A549 (cell line): Measurements from ENCODE around the gene MAPRE3. TPM values are rescaled to one million over a fixed set of nuclear protein-coding genes. Genes with fewer than 3 reads are reported as not detected.

Experiments
- ATAC-seq, 2 experiments: fragments of 200-7000 bp in 1 of 2; fragments of >200 bp in 1 of 2; cut with Nextera tagmentation in 1 of 2; cut with Tn5 transposase in 1 of 2; 3 replicates each; pipeline versions ENCODE4 v1.8.0 to v1.9.1; 2018 to 2020; ENCODE audit warnings: mild to moderate bottlenecking in 1 of 2, moderate library complexity in 1 of 2
- CTCF ChIA-PET: fragments of 300-600 bp; sonication (Branson Sonifier 250); formaldehyde crosslinking; extraction: SDS; loops from one replicate; lab custom pipeline; 2021; ENCODE audit warnings: antibody characterized with exemption, inconsistent platforms; lab: Yijun Ruan, JAX
- POLR2A ChIA-PET: fragments of 350-600 bp; formaldehyde crosslinking; extraction: SDS; loops from one replicate; lab custom pipeline; 2021; ENCODE audit warnings: antibody characterized with exemption, inconsistent platforms; lab: Yijun Ruan, JAX
- DNase-seq, 2 experiments: peaks; one replicate each; pipeline versions ENCODE4 v3.0.0 to v3.0.0-alpha.2; 2011 to 2016; ENCODE audit warnings: low read depth in 1 of 2, low spot score in 1 of 2
- FAIRE-seq: peaks from 2 replicates; lab custom pipeline; 2011; peaks lifted over from hg19 to GRCh38; lab: Jason Lieb, UNC
- H3K27ac ChIP-seq, 2 experiments: fragments of >200 bp; sonication (Bioruptor Twin); formaldehyde crosslinking; 3 replicates each; pipeline ENCODE4 v1.5.1; 2016 to 2017
- H3K4me1 ChIP-seq: fragments of >200 bp; sonication (Bioruptor Twin); formaldehyde crosslinking; 3 replicates; pipeline ENCODE4 v1.6.1; 2016
- H3K4me2 ChIP-seq: fragments of >200 bp; sonication (Bioruptor Twin); formaldehyde crosslinking; 3 replicates; pipeline ENCODE4 v1.6.1; 2016
- H3K4me3 ChIP-seq: fragments of >200 bp; sonication (Bioruptor Twin); formaldehyde crosslinking; 3 replicates; pipeline ENCODE4 v1.5.1; 2016
- H3K9me3 ChIP-seq: fragments of >200 bp; sonication (Bioruptor Twin); formaldehyde crosslinking; 3 replicates; pipeline ENCODE4 v1.6.1; 2016
- BCL3 ChIP-seq: fragments of >200 bp; sonication (Bioruptor Twin); formaldehyde crosslinking; IDR thresholded peaks from 3 replicates; pipeline ENCODE4 v1.6.1; 2016
- BHLHE40 ChIP-seq: IDR thresholded peaks from 2 replicates; pipeline ENCODE4 v1.6.1; 2012; ENCODE audit warnings: low read depth, low read length, inconsistent platforms
- CHD2 ChIP-seq: fragments of 150-350 bp; IDR thresholded peaks from 2 replicates; pipeline ENCODE4 v1.6.1; 2014; ENCODE audit warnings: low read length; ENCODE audit not compliant: partially characterized antibody
- EHMT2 ChIP-seq: fragments of 200-600 bp; sonication (generic); IDR thresholded peaks from 2 replicates; pipeline ENCODE4 v1.6.1; 2016; ENCODE audit warnings: antibody characterized with exemption, low read depth, mild to moderate bottlenecking, moderate library complexity
- ELK1 ChIP-seq: fragments of 150-350 bp; IDR thresholded peaks from 2 replicates; pipeline ENCODE4 v1.6.1; 2014; ENCODE audit warnings: low read depth, mild to moderate bottlenecking, low read length
- FOSL2 ChIP-seq, 2 experiments: fragments of 450-650 bp in 1 of 2; fragments of >200 bp in 1 of 2; sonication (Bioruptor Twin) in 1 of 2; formaldehyde crosslinking; IDR thresholded peaks; 2 replicates each; pipeline versions ENCODE4 v1.5.0 to v1.6.1; 2016 to 2020; ENCODE audit warnings: mild to moderate bottlenecking in 1 of 2, moderate library complexity in 1 of 2
- GATA3 ChIP-seq: IDR thresholded peaks from 2 replicates; pipeline ENCODE4 v1.6.1; 2012; ENCODE audit warnings: borderline replicate concordance
- HES2 ChIP-seq: fragments of >200 bp; sonication (Bioruptor Twin); formaldehyde crosslinking; IDR thresholded peaks from 2 replicates; pipeline ENCODE4 v1.6.1; 2016
- HOXA7 ChIP-seq: fragments of 250-450 bp; sonication (Bioruptor Pico); IDR thresholded peaks from 2 replicates; pipeline ENCODE4 v1.5.0; 2020; ENCODE audit warnings: mild to moderate bottlenecking, moderate library complexity
- HOXB5 ChIP-seq: fragments of 250-450 bp; sonication (Bioruptor Pico); IDR thresholded peaks from 2 replicates; pipeline ENCODE4 v1.5.0; 2020; ENCODE audit warnings: mild to moderate bottlenecking, moderate library complexity
- JUNB ChIP-seq: fragments of >200 bp; sonication (Bioruptor Twin); formaldehyde crosslinking; IDR thresholded peaks from 2 replicates; pipeline ENCODE4 v1.6.1; 2016
- MAX ChIP-seq: IDR thresholded peaks from 2 replicates; pipeline ENCODE4 v1.6.1; 2012
- MYC ChIP-seq: IDR thresholded peaks from 2 replicates; pipeline ENCODE4 v1.6.1; 2012; ENCODE audit warnings: mild to moderate bottlenecking, inconsistent platforms, low read length, improper control_type of control experiment, borderline replicate concordance
- NFE2L2 ChIP-seq: fragments of 150-350 bp; conservative IDR thresholded peaks from 2 replicates; pipeline ENCODE4 v1.6.1; 2014; ENCODE audit warnings: low read length
- NR3C1 ChIP-seq: fragments of >200 bp; sonication (Bioruptor Twin); formaldehyde crosslinking; IDR thresholded peaks from 3 replicates; pipeline ENCODE4 v1.6.1; 2017
- RCOR1 ChIP-seq: fragments of 150-350 bp; IDR thresholded peaks from 2 replicates; pipeline ENCODE4 v1.6.1; 2014; ENCODE audit warnings: antibody characterized with exemption, low read length, low read depth
- REST ChIP-seq: fragments of 200-600 bp; sonication (generic); IDR thresholded peaks from 2 replicates; pipeline ENCODE4 v1.6.1; 2016; ENCODE audit warnings: antibody characterized with exemption, mild to moderate bottlenecking, moderate library complexity
- RFX5 ChIP-seq: fragments of 450-650 bp; IDR thresholded peaks from 2 replicates; pipeline ENCODE4 v1.7.1; 2014; ENCODE audit warnings: antibody characterized with exemption, mild to moderate bottlenecking, moderate library complexity
- SMC3 ChIP-seq: fragments of >200 bp; sonication (Bioruptor Twin); formaldehyde crosslinking; IDR thresholded peaks from 3 replicates; pipeline ENCODE4 v1.6.1; 2018; ENCODE audit warnings: inconsistent platforms
- TP53 ChIP-seq: fragments of 250-450 bp; sonication (Bioruptor Pico); IDR thresholded peaks from 2 replicates; pipeline ENCODE4 v1.5.0; 2021; ENCODE audit warnings: mild to moderate bottlenecking, moderate library complexity
- USF2 ChIP-seq: fragments of 450-650 bp; IDR thresholded peaks from 2 replicates; pipeline ENCODE4 v1.6.1; 2014; ENCODE audit warnings: antibody characterized with exemption
- ZSCAN20 ChIP-seq: fragments of 250-450 bp; sonication (Bioruptor Pico); IDR thresholded peaks from 2 replicates; pipeline ENCODE4 v1.8.0; 2022; ENCODE audit warnings: mild to moderate bottlenecking, moderate library complexity
- WGBS: methylation state at CpG from one replicate; pipeline ENCODE4 v1.1.6; 2017; ENCODE audit errors: missing lambda C conversion rate; 5-methylcytosine and 5-hydroxymethylcytosine counted together
- polyA plus RNA-seq, 4 experiments: library from polyadenylated mRNA; depleted of rRNA in 3 of 4; stranded (reverse); fragments of >200 nt; fragmentation: RNase III in 1 of 4; extraction: RNeasy Plus Mini Kit Qiagen cat#74134 plus additional on column Dnase treatment in 1 of 4; gene quantifications; 2 replicates in 3 of 4; 3 replicates in 1 of 4; pipeline ENCODE4 v1.2.3, GENCODE V29; 2011 to 2017

Gene MAPRE3
- polyA plus RNA-seq, 2 of the 4 experiments (the other 2 are of a cell fraction), result 12.1 to 21.5 TPM

GRCh38 chr2:26980971-26981370 lies 10.5 kb downstream of the MAPRE3 start:
- no peaks in the 10 kb centered on the region for H3K9me3 ChIP-seq
- POLR2A ChIA-PET, result no interaction called here
- no peak for FAIRE-seq

GRCh38 chr2:26982102-26982742 lies 11.8 kb downstream of the MAPRE3 start:
- Histone ChIP-seq H3K27ac (no peak overlapping the region), H3K4me3 (no peak overlapping the region), H3K4me2 (0 out of 3 replicates have a peak overlapping the region, but pooled peaks have one; percentile 4), H3K4me1 (peaks cover 10% of the 10 kb centered on the region; the same call in 2 of the 3 replicates), H3K9me3 (no peaks in the 10 kb centered on the region)
- ChIA-PET POLR2A (interaction anchor here (0.6 kb wide), 1 partner anchor 392 kb away, joined by 4 read pairs; no protein-coding TSS in a partner anchor), CTCF (interaction anchor here (1.0 to 9.9 kb wide), 14 partner anchors 10 to 136 kb away, joined by 3 to 74 read pairs (median 6); no protein-coding TSS in a partner anchor)
- 15% methylated on average over 2 of the region's 2 CpGs for WGBS
- peak; percentile 74 to 79 for DNase-seq
- no peak for TF ChIP-seq ZSCAN20
- no peak for TF ChIP-seq NFE2L2
- TF ChIP-seq HOXA7 (CRISPR knock-in tag), result no peak
- TF ChIP-seq MYC, result no peak
- TF ChIP-seq MAX, result no peak
- FAIRE-seq, result no peak
- ATAC-seq, result peak; percentile 95 to 99

More at GRCh38 chr2:26980971-26981370, 10.5 kb downstream of the MAPRE3 start:
- TF ChIP-seq NFE2L2 (no peak), HOXB5 (CRISPR knock-in tag) (no peak), RCOR1 (no peak), GATA3 (no peak), BHLHE40 (no peak), HES2 (no peak), BCL3 (no peak), EHMT2 (no peak), MYC (no peak), CHD2 (no peak), TP53 (no peak), USF2 (no peak), ZSCAN20 (no peak), SMC3 (no peak), ELK1 (no peak)
- TF ChIP-seq, all 56 proteins: peak for 0
- ATAC-seq (no peak), DNase-seq (no peak)
- H3K4me2 ChIP-seq, result no peak overlapping the region
- WGBS, result 87% methylated on average over 2 of the region's 2 CpGs
- H3K4me1 ChIP-seq, result peaks cover 10% of the 10 kb centered on the region; the same call in 2 of the 3 replicates
- CTCF ChIA-PET, result interaction anchor here (0.7 to 9.9 kb wide), 4 partner anchors 18 to 135 kb away, joined by 3 to 74 read pairs (median 28); no protein-coding TSS in a partner anchor
- H3K27ac ChIP-seq, result no peak overlapping the region
- H3K4me3 ChIP-seq, result no peak overlapping the region

GRCh38 chr2:26983746-26984145 lies 13.3 kb downstream of the MAPRE3 start:
- no peak for DNase-seq
- POLR2A ChIA-PET, result interaction anchor here (0.6 kb wide), 1 partner anchor 176 kb away, joined by 3 read pairs; no protein-coding TSS in a partner anchor
- FAIRE-seq, result no peak
- Histone ChIP-seq H3K4me3 (no peak overlapping the region), H3K27ac (no peak overlapping the region), H3K4me2 (no peak overlapping the region), H3K4me1 (peaks cover 14% of the 10 kb centered on the region; the same call in 2 of the 3 replicates), H3K9me3 (no peaks in the 10 kb centered on the region)
- 66% methylated on average over 3 of the region's 3 CpGs for WGBS
- CTCF ChIA-PET, result interaction anchor here (0.7 to 9.9 kb wide), 10 partner anchors 10 to 156 kb away, joined by 3 to 74 read pairs (median 5); partner anchors contain the start of gene PRR30
- ATAC-seq, result no peak
- TF ChIP-seq FOSL2 (IDR thresholded peaks at IDR 0.05) (no peak), FOSL2 (CRISPR knock-in tag; IDR thresholded peaks at IDR 0.05) (no peak), JUNB (no peak), HOXA7 (CRISPR knock-in tag) (no peak), NR3C1 (no peak), RFX5 (no peak), REST (no peak)
- TF ChIP-seq, all 56 proteins: peak for 0
